ENCODE measurements around the gene DGKG.

The DGKG gene

GRCh38 chr3:186369217-186369616 is 7.2 kb upstream of the DGKG start:
- no peak for DNase-seq (ENCODE audit: extremely low read depth, insufficient read length)
- Histone ChIP-seq H3K4me3 (replicated peaks; ENCODE audit: low read depth, low read length) (no peak overlapping the region), H3K27me3 (replicated peaks; ENCODE audit: control insufficient read depth, insufficient read depth, low read length) (peaks cover 1% of the 10 kb centered on the region), H3K36me3 (ENCODE audit: control insufficient read depth, insufficient read depth, low read length) (no peaks in the 10 kb centered on the region)
- TF ChIP-seq CTCF (IDR thresholded peaks at IDR 0.05; ENCODE audit: insufficient read depth, low read length, poor library complexity, severe bottlenecking): no peak

DNA sequence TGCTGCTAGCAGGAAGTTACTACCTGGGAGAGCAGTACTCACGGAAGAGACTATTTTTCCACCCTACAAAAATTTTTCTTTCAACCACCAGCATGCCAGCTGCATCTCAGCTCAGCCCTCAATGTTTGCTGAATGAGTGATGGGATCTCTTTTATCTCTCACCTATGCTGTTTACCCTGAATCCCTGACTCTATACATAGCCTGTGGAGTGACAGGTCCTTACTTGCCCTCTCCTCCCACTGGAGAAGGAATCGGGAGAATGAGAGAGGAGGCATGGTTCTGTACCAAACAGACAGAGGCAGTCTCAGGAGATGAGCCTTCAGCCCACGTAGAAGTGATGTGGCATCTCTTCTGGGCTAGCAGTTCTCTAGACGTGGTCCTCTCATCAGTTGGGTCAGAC is 6.7 kb upstream of the DGKG start:
- no peaks in the 10 kb centered on the region for H3K36me3 ChIP-seq (ENCODE audit: control insufficient read depth, insufficient read depth, low read length)
- TF ChIP-seq CTCF (IDR thresholded peaks at IDR 0.05; ENCODE audit: insufficient read depth, low read length, poor library complexity, severe bottlenecking): no peak
- peaks cover 3% of the 10 kb centered on the region for H3K27me3 ChIP-seq (replicated peaks; ENCODE audit: control insufficient read depth, insufficient read depth, low read length)
- no peak overlapping the region for H3K4me3 ChIP-seq (replicated peaks; ENCODE audit: low read depth, low read length)
- no peak for DNase-seq (ENCODE audit: extremely low read depth, insufficient read length)

DNA sequence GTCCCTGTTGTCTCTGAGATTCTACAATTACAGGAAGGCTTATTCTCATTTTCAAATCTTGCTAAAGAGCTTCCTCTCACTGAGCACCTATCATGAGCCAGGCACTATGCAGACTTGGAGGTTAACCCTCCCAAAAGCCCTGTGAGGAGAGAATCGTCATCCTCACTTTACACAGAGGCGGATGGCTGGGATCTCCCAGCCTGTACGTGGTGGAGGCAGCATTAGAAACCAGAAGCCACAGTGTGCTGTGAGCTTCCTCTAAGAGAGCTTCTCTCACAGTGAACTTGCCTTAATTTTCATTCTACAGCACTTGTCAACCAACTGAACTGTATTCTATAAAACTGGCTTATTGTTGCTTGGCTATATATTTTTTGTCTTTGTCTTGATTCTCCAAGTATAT is 6.1 kb upstream of the DGKG start:
- TF ChIP-seq CTCF (IDR thresholded peaks at IDR 0.05; ENCODE audit: insufficient read depth, low read length, poor library complexity, severe bottlenecking): no peak
- Histone ChIP-seq H3K4me3 (replicated peaks; ENCODE audit: low read depth, low read length) (no peak overlapping the region), H3K36me3 (ENCODE audit: control insufficient read depth, insufficient read depth, low read length) (no peaks in the 10 kb centered on the region), H3K27me3 (replicated peaks; ENCODE audit: control insufficient read depth, insufficient read depth, low read length) (peaks cover 5% of the 10 kb centered on the region)
- DNase-seq (ENCODE audit: extremely low read depth, insufficient read length): no peak

DNA sequence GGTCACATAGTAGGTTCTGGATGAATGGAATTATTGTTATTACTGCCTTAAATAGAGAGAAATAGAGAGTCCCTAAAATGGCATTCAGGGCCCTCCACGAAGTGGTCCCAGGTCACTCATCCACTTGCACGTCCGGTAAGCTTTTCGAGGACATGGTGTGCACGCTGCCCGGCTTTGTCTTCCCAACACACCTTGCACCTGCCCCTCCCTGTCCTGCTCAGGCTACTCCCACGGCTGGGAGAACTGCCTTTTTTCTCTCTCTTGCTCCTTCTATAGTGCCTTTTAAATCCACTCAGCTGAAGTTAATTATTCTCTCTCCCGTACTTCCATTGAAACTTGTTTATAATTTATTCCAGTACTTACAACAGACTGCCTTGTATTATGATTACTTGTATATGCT is 5.6 kb upstream of the DGKG start:
- no peaks in the 10 kb centered on the region for H3K36me3 ChIP-seq (ENCODE audit: control insufficient read depth, insufficient read depth, low read length)
- no peak for DNase-seq (ENCODE audit: extremely low read depth, insufficient read length)
- TF ChIP-seq CTCF (IDR thresholded peaks at IDR 0.05; ENCODE audit: insufficient read depth, low read length, poor library complexity, severe bottlenecking): no peak
- H3K27me3 ChIP-seq (replicated peaks; ENCODE audit: control insufficient read depth, insufficient read depth, low read length): peaks cover 5% of the 10 kb centered on the region
- no peak overlapping the region for H3K4me3 ChIP-seq (replicated peaks; ENCODE audit: low read depth, low read length)

DNA sequence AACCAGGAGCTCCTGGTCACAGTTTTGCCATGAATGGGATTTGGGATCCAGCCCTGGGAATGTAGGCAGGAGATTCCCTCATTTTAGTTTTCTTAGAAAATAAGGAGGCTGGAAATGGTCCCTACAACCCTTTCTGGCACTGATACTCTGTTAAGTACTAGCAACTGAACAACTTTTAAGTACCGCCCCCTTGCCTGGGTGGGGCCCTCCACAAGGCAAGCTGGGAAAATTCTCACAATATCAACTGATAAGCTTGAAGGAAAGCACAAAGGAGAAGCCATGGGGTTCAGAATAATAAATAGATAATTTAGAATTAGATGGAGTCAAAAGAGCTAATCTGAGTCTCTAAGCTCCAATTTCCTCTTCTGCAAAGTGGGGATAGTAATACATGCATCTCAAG is 4.2 kb upstream of the DGKG start:
- Histone ChIP-seq H3K27me3 (replicated peaks; ENCODE audit: control insufficient read depth, insufficient read depth, low read length) (peaks cover 7% of the 10 kb centered on the region), H3K36me3 (ENCODE audit: control insufficient read depth, insufficient read depth, low read length) (no peaks in the 10 kb centered on the region), H3K4me3 (replicated peaks; ENCODE audit: low read depth, low read length) (no peak overlapping the region)
- DNase-seq (ENCODE audit: extremely low read depth, insufficient read length): no peak
- no peak for TF ChIP-seq CTCF (IDR thresholded peaks at IDR 0.05; ENCODE audit: insufficient read depth, low read length, poor library complexity, severe bottlenecking)

DNA sequence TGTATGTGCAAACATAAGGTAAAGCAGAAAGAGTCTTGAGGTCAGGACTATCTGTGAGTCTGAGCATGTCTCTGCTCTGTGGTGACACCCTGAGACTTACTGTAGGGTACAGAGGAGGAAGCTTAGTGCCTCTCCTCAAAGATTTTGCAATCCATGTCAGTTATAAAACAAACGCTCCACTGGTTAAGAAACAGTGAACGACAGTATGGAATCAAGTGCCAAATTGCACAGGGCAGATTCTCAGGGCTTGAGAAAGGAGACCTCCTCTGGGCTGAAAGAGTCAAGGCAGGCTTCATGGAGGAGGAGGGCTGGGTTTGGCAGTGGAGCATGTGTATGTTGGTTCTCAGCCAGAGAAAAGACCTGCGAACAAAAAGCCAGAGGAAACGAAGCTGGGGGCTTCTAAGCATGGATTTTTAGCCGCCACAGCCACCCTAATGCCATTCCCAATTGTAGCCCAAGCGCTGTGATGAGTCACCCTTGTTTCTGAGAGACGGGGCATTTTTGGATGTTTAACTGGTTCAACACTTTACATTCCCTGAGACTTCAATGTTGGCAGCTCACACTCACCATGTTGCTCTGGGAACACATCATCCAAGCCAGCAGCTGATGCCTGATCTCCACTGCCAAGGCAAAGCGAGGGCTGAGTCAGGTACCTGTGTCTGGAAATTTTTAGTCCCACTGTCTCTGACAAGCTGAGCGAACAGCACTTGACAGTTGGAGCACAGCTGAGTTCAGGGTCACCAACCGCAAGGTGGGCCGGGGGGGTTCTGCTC is 3.4 kb upstream of the DGKG start:
- Histone ChIP-seq H3K27me3 (replicated peaks; ENCODE audit: control insufficient read depth, insufficient read depth, low read length) (peaks cover 7% of the 10 kb centered on the region), H3K36me3 (ENCODE audit: control insufficient read depth, insufficient read depth, low read length) (no peaks in the 10 kb centered on the region), H3K4me3 (replicated peaks; ENCODE audit: low read depth, low read length) (no peak overlapping the region)
- DNase-seq (ENCODE audit: extremely low read depth, insufficient read length): no peak
- TF ChIP-seq CTCF (IDR thresholded peaks at IDR 0.05; ENCODE audit: insufficient read depth, low read length, poor library complexity, severe bottlenecking): no peak

All from GM06990 (cell line).